ENCODE measurements around the gene NDUFS1. TPM values are rescaled to one million over a fixed set of nuclear protein-coding genes. Genes with fewer than 3 reads are reported as not detected.

Gene NDUFS1
- total and polyA plus RNA-seq, 10 of the 15 experiments (the other 5 are each of a cell fraction or from before 2014, with no cell fraction given), result 62.6 to 108 (median 90.4) TPM

DNA sequence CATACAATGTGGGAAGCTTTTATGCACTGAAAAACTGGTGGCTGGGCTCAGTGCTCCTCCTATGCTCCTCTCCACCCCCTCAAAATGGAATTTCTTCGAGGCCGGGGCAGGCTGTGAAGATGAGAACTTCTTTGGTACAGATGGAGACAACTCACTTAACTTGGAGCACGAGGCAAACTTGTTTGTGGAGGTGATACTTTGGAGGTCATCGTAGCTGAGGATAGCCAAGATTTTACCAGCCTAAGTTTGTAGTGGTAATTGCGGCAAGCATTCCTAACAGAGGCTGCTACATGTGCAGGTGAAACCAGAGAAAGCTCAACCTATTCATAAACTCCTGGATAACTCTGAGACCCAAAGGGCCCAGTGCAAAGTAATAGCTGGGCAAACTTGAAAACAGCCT is 13.6 kb downstream of the NDUFS1 start:
- Histone ChIP-seq H3K79me2 (ENCODE audit: control insufficient read depth, insufficient read depth, low read length) (no peaks in the 10 kb centered on the region), H4K20me1 (ENCODE audit: control insufficient read depth, insufficient read depth) (no peaks in the 10 kb centered on the region), H3K9ac (ENCODE audit: control insufficient read depth, insufficient read depth, low read length) (no peak overlapping the region), H3K9me3 (replicated peaks; ENCODE audit: control insufficient read depth, insufficient read depth, low read length) (no peaks in the 10 kb centered on the region), H3K27me3 (replicated peaks in 1 of 2; ENCODE audit: control insufficient read depth in 2 of 2, insufficient read depth in 2 of 2, low read length in 1 of 2) (no peaks in the 10 kb centered on the region), H2AFZ (ENCODE audit: control insufficient read depth, low read depth, low read length) (no peak overlapping the region), H3K4me2 (ENCODE audit: control insufficient read depth, insufficient read depth) (no peak overlapping the region), H3K36me3 (ENCODE audit: control insufficient read depth in 2 of 2, insufficient read depth in 2 of 2, low read length in 1 of 2) (peaks cover 2 to 20% of the 10 kb centered on the region in 2 experiments), H3K27ac (ENCODE audit: control insufficient read depth, insufficient read depth) (no peak overlapping the region), H3K4me3 (no peak overlapping the region), H3K4me1 (ENCODE audit: control insufficient read depth, insufficient read depth, low read length) (0 out of 2 replicates have a peak, but pooled peaks cover 3% of the 10 kb centered on the region)
- FAIRE-seq (no peak), DNase-seq (ENCODE audit: low read depth, low spot score) (no peak), ATAC-seq (no peak)
- RAD21 ChIA-PET (ENCODE audit: unreplicated experiment), result no interaction called here
- TF ChIP-seq MYC (IDR thresholded peaks at IDR 0.05; ENCODE audit: insufficient read depth, insufficient read length, insufficient replicate concordance, low read length, severe bottlenecking) (no peak), IRF4 (IDR thresholded peaks at IDR 0.05; ENCODE audit: low read depth, low read length) (no peak), SIN3A (IDR thresholded peaks at IDR 0.05; ENCODE audit: low read depth, low read length) (no peak), DPF2 (IDR thresholded peaks at IDR 0.05) (no peak), ZBED1 (IDR thresholded peaks at IDR 0.05; ENCODE audit: borderline replicate concordance) (no peak), FOXM1 (IDR thresholded peaks at IDR 0.05; ENCODE audit: low read depth, low read length) (no peak), BHLHE40 (IDR thresholded peaks at IDR 0.05; ENCODE audit: borderline replicate concordance in 1 of 2, low read depth in 2 of 2, low read length in 1 of 2) (no peak)
- TF ChIP-seq, protein P1, sequence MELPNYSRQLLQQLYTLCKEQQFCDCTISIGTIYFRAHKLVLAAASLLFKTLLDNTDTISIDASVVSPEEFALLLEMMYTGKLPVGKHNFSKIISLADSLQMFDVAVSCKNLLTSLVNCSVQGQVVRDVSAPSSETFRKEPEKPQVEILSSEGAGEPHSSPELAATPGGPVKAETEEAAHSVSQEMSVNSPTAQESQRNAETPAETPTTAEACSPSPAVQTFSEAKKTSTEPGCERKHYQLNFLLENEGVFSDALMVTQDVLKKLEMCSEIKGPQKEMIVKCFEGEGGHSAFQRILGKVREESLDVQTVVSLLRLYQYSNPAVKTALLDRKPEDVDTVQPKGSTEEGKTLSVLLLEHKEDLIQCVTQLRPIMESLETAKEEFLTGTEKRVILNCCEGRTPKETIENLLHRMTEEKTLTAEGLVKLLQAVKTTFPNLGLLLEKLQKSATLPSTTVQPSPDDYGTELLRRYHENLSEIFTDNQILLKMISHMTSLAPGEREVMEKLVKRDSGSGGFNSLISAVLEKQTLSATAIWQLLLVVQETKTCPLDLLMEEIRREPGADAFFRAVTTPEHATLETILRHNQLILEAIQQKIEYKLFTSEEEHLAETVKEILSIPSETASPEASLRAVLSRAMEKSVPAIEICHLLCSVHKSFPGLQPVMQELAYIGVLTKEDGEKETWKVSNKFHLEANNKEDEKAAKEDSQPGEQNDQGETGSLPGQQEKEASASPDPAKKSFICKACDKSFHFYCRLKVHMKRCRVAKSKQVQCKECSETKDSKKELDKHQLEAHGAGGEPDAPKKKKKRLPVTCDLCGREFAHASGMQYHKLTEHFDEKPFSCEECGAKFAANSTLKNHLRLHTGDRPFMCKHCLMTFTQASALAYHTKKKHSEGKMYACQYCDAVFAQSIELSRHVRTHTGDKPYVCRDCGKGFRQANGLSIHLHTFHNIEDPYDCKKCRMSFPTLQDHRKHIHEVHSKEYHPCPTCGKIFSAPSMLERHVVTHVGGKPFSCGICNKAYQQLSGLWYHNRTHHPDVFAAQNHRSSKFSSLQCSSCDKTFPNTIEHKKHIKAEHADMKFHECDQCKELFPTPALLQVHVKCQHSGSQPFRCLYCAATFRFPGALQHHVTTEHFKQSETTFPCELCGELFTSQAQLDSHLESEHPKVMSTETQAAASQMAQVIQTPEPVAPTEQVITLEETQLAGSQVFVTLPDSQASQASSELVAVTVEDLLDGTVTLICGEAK (IDR thresholded peaks at IDR 0.05; ENCODE audit: borderline replicate concordance), result no peak
- TF ChIP-seq, protein P2, sequence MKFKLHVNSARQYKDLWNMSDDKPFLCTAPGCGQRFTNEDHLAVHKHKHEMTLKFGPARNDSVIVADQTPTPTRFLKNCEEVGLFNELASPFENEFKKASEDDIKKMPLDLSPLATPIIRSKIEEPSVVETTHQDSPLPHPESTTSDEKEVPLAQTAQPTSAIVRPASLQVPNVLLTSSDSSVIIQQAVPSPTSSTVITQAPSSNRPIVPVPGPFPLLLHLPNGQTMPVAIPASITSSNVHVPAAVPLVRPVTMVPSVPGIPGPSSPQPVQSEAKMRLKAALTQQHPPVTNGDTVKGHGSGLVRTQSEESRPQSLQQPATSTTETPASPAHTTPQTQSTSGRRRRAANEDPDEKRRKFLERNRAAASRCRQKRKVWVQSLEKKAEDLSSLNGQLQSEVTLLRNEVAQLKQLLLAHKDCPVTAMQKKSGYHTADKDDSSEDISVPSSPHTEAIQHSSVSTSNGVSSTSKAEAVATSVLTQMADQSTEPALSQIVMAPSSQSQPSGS (IDR thresholded peaks at IDR 0.05; ENCODE audit: low read length), result no peak
- 89% methylated on average over 5 of the region's 5 CpGs for WGBS (ENCODE audit: insufficient coverage, insufficient replicate concordance, low lambda C conversion rate, missing lambda C conversion rate)
- in situ Hi-C loops (cut with MboI) (no loop called here), intact Hi-C loops (cut with micrococcal nuclease; ENCODE audit: unreplicated experiment) (no loop called here)
- TSS peak; percentile 8 for BruUV-seq (replicated peaks)
- POLR2A ChIA-PET, result interaction anchor here (0.5 kb wide), 1 partner anchor 139 kb away, joined by 3 read pairs; no protein-coding TSS in a partner anchor
- SMC1A ChIA-PET (ENCODE audit: uncharacterized antibody, unreplicated experiment), result interaction anchor here (1.5 kb wide), 1 partner anchor 19 kb away, joined by 3 read pairs; no protein-coding TSS in a partner anchor
- CTCF ChIA-PET, result interaction anchor here (0.6 to 3.0 kb wide), 4 partner anchors 8 to 141 kb away, joined by 3 to 13 read pairs (median 3); no protein-coding TSS in a partner anchor

Data from GM12878 (cell line).